DMS53 treated with DMSO at 0.1 percent for 48 hours (cell line): Measurements from ENCODE around the gene SP3.
A peak's percentile ranks its signal among the peaks of the same experiment; 100 is the strongest.

Source experiments
- DNase-seq: peaks from one replicate; lab custom pipeline; 2025; ENCODE audit not compliant: unreplicated experiment; lab: John Stamatoyannopoulos, UW

SP3 gene

DNA sequence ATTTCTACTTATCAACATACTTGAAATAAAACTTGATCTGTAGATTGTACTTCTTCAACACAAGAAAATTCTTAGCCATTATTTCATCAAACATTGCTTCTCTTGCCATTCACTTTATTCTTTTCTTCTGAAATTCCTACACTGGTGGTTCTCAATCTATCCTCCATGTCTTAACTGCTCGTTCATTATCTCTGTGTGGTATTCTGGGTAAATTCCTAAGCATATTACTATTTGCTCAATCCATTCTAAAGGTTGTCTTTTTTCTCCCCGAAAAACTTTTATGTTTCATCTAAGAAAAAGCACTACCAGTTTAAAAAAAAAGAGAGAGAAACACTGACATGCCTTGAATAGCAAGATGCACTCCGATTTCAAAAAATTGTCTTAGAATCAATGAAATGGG, 18.0 kb downstream of the SP3 start:
- DNase-seq = no peak

DNA sequence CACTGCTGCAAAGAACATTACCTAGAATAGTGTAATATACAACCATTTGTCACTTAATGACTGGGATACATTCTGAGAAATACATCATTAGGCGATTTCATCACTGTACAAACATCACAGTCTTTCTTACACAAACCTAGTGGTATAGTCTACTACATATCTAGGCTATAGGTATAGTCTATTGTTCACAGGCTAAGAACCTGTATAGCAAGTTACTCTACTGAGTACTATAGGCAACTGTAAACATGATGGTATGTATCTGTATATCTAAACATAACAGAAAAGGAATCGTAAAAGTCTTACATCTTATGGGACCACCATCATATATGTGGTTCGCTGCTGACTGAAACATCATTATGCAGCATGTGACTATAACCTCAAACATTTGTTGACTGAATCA, 21.4 kb downstream of the SP3 start:
- DNase-seq = no peak

DNA sequence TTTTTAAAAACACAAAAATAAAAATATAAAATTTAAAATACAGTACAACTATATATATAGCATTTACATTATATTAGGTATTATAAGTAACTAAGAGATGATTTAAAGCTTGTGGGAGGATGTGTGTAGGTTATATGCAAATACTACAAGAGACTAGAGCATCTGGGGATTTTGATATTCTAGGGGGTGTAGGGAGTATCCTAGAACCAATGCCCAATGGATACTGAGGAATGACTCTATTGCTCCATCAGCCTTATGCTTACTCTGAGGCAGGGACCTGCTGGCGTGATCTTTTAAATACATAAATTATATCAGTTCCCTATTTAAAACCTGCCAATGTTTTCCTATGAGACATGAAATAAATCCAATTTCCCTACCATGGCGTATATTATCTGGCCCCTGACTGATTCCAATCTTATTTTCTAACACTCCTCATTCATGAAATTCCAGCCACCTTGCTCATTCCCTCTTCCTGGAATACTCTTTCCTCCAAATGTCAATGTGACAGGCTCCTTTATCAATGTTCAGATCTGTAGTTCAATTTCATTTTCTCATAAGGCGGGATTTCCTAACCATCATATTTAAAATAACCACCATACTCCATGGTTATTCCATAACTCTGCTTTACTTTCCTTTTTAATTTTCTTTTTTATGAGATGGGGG, 22.2 kb downstream of the SP3 start:
- DNase-seq = no peak

DNA sequence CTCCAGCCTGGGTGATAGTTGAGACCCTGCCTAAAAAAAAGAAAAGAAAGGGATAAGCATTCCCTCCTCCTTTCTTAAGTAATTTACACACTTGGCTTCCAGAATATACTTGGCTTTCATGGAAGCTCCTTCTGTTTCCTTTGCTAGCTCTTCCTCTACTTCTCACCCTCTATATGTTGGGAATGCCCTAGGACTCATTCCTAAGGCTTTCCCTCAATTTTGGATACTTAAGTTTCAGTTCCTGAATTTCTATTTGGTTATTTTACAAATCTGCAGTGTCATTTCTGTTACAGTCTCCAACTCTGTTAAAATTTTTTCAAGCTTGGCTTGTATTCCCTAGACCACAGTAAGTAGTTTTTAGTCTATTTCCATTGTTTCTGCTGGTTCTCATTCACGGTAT, 23.6 kb downstream of the SP3 start:
- DNase-seq = no peak

DNA sequence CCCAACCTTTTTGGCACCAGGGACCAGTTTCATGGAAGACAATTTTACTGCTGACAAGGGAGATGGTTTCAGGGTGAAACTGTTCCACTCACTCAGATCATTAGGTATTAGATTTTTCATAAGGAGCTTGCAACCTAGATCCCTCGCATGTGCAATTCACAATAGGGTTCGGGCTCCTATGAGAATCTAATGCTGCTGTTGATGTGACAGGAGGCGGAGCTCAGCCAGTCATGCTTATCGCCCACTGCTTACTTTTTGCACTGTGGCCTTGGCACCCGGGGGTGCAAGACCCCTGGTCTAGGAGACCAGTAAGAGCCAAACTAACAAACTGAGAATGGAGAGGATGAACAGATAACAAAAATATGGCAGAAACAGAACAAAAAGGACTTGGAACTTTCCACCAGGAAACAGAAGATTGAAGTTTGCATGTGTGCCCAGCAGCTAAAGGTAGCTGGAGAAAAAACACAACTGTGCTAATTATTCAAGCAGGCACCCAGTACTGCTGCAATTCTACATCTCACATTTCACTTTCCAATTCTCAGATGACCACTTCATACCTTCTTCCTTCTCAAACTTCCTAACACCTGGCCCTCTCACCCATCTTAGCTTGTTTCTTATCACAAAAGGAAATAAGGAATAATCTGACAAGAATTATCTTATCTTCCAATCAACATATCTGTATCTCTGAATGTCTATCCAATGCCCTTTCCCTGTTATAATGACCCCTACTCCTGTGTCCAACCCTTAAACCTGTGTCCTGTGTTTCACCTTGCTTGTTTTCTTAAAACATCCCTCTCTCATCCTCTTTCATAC, 24.8 kb downstream of the SP3 start:
- DNase-seq = no peak

DNA sequence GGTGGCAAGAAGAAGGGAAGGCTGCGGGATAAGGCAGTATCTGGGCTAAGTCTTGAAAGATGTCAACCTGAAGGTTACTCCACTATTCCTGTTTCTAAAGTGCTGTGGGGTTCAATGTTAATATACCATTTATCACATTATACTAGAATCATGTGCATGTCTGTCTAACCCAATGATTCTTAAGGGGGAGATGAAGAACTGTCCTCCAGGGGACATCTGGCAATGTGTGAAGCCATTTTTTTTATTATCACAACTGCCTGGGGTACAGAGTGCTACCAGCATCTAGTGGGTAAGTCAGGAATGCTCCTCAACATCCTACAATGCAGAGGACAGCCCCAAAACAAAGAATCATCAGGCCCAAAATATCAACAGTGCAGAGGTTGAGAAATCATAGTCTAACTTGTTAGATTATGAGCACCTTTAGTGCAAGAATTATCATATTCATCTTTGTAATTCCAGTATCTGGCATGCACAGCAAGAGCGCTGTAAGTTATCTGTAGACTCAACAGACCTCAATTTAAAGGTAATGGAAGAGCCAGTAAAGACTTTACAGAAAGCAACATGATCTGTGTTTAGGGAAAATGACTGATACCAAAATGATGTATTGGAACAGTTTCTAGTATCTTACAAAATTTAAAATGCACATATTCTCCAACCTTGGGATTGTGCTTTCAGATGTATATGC, 26.3 kb downstream of the SP3 start:
- DNase-seq = no peak

DNA sequence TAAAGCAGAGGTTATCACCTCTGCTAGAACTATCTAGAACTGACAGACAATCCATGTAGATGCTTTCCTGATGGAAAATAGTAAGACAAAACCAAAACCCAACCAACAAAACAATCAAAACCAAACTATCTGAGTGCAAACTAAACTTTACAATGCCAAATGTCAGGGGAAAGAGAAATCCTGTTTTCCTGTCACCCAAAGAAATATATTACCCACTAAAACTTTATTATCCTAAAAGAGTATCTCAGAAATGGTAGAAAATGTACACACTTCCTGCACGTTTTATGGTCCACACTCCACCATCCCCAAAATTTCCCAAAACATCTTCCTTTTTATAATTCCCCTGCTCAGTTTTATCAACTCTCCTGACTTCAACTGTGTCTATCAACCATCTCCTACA, 29.9 kb downstream of the SP3 start:
- no peak for DNase-seq

DNA sequence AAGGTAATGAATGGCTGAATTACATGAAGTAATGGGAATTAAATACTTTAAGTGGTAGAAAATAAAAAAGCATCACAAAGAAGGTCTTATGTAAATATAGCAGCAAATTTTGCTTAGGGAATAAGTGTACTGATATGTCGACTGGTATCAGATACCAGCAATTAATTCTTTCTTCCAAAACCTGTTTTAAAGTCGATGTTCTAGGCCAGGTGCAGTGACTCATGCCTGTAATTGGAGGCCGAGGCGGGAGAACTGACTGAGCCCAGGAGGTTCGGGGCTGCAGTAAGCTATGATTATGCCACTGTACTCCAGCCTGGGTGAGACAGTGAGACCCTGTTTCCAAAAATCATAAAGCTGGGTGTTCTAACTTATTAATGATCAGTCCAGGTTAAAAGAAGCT, 30.3 kb downstream of the SP3 start:
- DNase-seq = peak; percentile 4

DNA sequence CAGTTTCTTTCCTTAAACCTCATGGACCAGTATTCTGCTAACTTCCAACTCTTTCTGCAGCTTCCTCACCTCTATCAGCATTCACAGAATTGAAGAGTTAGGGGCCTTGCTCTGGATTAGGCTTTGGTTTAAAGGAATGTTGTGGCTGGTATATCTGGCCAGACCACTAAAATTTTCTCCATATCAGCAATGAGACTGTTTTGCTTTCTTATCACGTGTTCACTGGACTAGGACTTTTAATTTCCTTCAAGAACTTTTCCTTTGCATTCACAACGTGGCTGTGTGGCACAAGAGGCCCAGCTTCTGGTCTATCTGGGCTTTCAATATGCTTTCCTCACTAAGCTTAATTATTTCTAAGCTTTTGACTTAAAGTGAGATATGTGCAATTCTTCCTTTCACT, 33.4 kb downstream of the SP3 start:
- no peak for DNase-seq

DNA sequence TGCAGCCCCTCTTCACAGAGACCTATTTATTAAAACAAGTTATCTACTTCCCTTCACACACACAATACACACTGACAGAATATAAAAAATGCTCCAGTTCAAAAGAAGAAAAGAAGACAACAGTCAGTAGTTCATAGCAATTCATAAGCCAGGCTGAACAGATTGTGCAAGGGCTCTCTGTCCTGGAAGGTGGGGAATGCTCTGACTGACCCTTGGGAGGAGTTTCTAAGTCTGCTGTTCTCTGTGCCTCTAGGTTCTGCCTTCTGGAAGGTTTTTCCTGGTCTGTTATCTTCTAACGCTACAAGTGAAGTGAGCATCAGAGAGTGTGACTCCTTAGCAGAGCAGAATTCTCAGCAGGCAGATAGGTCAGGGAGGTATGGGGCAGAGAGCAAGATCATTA, 35.7 kb downstream of the SP3 start:
- no peak for DNase-seq

DNA sequence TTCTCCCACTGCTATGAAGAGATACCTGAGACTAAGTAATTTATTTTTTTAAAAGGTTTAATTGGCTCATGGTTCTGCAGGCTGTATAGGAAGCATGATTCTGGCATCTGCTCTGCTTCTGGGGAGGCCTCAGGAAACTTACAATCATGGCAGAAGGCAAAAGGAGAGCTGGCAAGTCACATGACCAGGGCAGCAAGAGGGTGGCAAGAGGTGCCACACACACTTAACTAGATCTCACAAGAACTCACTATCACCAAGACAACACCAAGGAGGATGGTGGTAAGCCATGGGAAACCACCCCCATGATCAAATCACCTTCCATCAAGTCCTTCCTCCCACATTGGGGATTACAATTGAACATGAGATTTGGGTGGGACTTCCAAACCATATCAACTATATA, 38.3 kb downstream of the SP3 start:
- no peak for DNase-seq

DNA sequence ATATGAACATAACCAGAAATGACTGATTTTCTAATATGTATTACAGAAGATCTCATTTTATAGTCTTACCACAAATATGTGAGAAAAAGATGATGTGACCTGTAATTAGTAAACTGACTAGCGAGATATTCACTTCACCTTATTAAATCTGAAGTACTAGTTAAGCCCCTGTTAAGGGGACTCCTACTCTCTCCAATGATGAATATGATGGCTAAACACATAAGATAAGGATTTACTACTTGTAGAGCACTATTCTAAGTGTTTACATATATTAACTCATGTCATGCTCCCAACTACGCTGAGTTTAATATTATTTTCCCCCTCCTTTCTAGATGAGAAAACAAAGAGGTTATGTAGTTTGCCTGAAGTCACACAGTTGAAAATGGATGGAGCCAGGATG, 40.9 kb downstream of the SP3 start:
- DNase-seq = no peak

DNA sequence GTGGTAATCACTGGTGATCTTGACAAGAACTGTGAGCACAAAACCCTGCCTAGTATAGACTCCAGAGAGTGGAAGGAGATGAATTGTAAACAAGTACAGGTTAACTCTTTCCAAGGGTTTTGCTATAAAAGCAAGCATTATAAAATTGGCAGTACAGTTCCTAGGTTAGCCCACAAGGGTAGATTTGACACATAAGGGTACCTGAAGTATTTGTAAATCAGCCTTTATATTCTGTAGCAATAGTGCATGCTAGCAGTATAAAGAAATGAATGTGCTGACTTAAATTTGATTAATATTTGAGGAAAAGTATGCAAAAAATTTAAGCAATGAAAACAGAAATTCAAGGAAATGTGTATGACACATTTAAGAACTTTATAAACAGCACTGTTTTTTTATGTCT, 42.4 kb downstream of the SP3 start:
- DNase-seq = no peak

DNA sequence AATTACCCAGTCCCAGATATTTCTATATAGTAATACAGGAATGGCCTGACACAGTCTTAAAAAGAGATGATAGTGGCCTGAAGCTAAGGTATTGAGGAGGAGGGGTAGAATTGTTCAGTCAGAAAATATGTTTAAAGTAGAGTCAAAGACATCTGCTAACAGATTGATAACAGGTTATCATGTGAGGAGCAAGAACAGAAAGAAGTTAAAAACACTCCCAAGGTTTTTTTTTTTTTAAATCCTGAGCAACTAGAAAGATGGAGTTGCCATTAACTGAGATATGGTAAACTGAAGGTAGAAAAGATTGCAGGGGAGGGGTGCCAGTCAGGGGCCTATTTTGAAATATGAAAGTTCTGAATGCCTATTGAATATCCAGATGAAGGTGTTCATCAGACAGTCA, 43.1 kb downstream of the SP3 start:
- DNase-seq = no peak

DNA sequence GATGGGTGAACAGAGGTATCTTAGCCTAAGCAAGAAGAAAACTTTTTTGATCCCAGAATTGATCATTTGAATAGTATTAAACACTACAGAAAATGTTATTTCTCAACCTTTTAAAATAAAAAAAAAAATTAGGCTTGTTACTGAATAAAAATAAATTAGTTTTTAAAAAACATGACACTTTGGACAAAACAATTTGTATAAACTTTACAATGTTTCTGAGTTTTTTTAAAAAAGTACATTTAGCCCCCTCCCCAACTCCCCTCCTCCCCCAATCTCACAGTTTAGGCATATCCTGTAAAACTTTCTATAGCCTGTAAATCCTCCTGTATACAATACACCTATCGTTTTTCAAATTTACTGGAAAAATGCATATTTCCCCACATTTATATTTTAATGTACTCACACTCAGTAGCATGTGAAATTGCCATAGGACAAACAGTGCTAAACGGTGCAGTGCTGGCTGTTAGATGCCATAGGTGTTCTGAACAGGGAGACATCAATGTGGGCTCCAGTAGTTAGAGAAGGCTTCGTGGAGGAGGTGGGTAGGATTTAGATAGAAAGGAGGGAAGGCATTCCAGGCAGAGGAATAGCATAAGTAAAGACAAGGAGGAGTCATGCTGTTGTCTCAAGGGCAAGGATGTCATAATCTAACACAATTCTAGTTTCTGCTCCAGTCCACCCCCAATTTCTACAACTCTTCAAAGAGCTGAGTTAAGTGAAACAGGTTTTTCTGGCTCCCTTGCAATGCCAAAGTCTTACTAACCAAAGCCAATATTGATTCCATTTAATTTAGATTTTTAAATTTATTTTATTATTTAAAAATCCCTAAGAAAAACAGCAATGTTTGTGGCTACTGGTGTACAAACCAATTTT, 50.9 kb downstream of the SP3 start:
- DNase-seq = no peak

DNA sequence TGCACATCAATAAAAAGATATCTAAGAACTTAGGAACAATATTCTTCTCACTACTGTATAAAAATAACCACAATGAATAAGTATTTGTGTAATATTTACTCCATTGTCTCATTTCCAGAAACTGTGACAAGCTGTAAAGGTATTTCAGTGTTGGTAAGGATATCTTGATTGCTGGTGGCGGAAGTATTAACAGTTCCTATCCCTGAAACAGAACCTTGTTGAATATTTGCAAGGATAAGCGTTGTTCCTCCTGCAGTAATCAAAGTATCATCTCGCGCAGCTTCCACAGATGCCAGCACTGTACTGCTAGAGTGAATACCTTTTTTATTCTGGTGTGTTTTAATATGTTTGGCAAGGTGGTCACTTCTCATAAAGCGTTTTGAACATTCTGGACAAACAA, 55.3 kb downstream of the SP3 start:
- DNase-seq = no peak

DNA sequence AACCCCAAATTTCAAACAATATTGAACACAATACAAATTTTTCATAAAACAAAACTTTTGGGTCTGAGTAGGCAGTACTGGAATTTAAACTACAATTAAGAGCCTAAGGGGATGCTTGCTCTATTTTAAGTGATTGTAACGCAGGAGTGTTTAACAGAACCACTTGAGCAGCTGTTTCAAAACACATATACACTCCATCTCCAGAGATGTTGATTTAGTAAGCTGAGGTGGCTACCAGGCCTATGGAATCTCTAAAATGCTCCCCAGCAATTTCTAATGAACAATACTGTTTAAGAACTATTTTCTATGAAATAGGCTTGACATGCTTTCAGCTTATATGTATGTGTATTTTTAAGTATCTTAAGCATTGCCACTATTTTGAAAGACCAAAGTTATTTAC, 58.5 kb downstream of the SP3 start:
- DNase-seq = no peak

DNA sequence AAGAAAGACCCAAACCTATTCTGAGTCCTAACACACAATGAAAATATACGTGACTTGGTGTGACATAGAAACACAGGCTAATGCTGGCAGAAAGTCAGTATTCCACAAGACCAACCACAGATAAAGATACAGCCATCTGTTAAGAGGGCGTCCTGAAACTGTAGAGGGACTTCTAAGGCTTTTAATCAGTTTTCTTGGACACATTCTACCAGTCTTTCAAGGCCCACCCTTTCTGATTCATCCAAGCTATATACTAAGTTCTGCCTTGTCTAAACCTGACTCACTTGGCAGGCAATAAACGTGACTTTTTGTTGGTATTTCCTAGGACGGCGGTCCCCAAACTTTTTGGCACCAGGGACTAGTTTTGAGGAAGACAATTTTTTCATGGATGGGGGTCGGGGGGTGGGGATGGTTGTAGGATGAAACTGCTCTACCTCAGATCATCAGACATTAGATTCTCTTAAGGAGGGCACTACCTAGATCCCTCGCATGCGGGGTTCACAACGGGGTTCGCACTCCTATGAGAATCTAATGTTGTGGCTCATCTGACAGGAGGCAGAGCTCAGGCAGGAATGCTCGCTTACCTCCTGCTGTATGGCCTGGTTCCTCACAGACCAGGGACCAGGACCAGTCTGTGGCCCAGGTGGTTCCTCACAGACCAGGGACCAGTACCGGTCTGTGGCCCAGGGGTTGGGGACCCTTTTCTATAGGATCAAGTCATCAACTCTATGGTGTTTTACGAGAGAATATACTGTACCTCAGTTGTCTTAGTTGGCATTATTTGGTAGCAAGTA, 61.4 kb downstream of the SP3 start:
- no peak for DNase-seq

DNA sequence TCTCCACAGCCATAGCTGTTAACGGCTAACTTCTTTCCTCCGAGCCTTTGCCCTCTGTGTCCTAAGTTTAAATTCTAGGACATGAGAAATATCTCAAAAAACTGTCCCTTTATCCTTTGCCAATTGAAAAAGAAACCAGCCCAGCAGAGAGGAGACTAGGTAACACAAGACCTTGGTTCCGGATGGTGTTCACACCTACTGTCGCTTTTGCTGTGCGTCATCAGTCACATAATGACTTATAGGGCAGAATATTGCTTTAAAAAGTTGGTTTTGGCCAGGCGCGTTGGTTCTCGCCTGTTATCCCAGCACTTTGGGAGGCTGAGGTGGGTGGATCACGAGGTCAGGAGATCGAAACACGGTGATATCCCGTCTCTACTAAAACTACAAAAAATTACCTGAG, 66.2 kb downstream of the SP3 start:
- no peak for DNase-seq

DNA sequence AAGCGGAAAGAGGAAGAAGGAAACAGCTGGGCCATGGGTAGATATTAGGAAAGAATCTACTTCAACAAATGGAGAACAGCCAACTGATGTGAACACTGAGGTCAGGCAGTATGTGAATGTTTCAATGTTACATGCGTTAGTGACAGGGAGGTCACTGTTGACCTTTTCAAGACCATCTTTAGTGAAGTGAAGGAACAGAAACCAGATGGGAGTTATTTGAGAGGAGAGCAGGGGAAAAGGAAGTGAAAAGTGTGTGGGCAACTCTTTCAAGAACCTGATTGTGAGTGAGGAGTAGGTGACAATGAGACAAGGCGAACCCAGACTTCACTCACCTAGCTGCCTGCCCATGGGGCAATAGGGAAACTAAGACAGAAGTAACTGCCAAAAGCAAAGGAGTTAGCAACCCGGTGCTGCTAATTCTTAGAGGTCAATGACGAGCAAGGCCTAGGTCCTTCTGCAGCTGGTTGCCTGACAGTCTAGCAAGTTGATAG, 67.0 kb downstream of the SP3 start:
- DNase-seq = no peak
